ENCODE measurements around the gene GIT2. TPM values are rescaled to one million over a fixed set of nuclear protein-coding genes. Genes with fewer than 3 reads are reported as not detected.
A peak's percentile ranks its signal among the peaks of the same experiment; 100 is the strongest.

Gene GIT2
- total RNA-seq, 1 experiment from 2014 or later: 56.0 TPM

DNA sequence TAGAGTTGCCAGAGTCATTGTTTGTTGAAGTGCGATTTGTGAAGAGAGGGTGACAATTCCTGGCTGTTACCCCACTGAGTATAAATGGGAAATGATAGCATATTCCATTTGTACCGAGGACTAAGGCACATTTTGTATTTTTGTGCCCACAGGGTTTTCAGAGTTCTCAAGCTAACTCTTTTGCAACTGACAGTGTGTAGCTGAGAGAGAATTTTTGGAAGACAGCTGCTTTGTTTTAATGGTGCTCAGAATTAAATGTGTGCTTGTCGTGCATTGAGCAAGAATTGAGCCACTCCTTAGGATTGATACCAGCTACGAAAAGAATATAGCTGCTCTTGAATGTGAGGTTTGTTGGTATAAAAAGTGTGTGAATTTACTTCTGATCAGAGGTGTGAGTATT is 24.8 kb upstream of the GIT2 start:
- Mint-ChIP-seq H3K4me1 (ENCODE audit: low read depth, unreplicated experiment) (no peaks in the 10 kb centered on the region), H3K36me3 (ENCODE audit: insufficient read depth, unreplicated experiment) (peaks cover 8% of the 10 kb centered on the region), H3K27ac (ENCODE audit: unreplicated experiment) (no peak overlapping the region), H3K27me3 (ENCODE audit: unreplicated experiment) (no peaks in the 10 kb centered on the region), H3K9me3 (ENCODE audit: low read depth, unreplicated experiment) (no peaks in the 10 kb centered on the region), H3K4me3 (ENCODE audit: low read depth, unreplicated experiment) (no peak overlapping the region)
- DNase-seq: no peak
- TF ChIP-seq, protein P1, sequence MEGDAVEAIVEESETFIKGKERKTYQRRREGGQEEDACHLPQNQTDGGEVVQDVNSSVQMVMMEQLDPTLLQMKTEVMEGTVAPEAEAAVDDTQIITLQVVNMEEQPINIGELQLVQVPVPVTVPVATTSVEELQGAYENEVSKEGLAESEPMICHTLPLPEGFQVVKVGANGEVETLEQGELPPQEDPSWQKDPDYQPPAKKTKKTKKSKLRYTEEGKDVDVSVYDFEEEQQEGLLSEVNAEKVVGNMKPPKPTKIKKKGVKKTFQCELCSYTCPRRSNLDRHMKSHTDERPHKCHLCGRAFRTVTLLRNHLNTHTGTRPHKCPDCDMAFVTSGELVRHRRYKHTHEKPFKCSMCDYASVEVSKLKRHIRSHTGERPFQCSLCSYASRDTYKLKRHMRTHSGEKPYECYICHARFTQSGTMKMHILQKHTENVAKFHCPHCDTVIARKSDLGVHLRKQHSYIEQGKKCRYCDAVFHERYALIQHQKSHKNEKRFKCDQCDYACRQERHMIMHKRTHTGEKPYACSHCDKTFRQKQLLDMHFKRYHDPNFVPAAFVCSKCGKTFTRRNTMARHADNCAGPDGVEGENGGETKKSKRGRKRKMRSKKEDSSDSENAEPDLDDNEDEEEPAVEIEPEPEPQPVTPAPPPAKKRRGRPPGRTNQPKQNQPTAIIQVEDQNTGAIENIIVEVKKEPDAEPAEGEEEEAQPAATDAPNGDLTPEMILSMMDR (IDR thresholded peaks at IDR 0.05; ENCODE audit: unreplicated experiment): no peak
- intact Hi-C loops (cut with micrococcal nuclease; ENCODE audit: unreplicated experiment): no loop called here
- no TSS peak for BruUV-seq (replicated peaks)
- CTCF ChIA-PET: interaction anchor here (0.7 to 0.8 kb wide), 2 partner anchors 346 to 1099 kb away, joined by 3 to 5 read pairs; no protein-coding TSS in a partner anchor

DNA sequence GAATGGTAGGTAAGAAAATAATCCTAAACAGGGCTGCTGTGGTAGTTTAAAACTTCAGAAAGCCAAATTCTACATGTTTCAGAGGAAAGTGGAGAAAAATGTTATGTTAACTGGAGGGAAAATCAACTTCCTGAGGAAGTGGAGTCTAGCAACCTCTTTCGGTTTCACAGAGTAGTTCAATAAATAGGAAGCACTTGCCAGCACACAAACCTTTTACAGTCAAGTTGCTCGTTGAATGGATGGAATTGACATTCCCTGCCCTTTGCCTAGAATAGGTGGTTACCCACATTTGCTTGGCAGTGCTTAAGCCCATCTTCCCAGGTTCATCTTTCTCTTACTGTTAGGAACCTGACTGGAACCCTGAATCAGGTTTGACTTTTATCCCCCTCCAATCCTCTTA is 19.0 kb upstream of the GIT2 start:
- no peak overlapping the region for H3K4me3 Mint-ChIP-seq (ENCODE audit: low read depth, unreplicated experiment)
- intact Hi-C loops (cut with micrococcal nuclease; ENCODE audit: unreplicated experiment): no loop called here
- no peak for DNase-seq
- no TSS peak for BruUV-seq (replicated peaks)
- H3K36me3 Mint-ChIP-seq (ENCODE audit: insufficient read depth, unreplicated experiment): no peaks in the 10 kb centered on the region
- H3K9me3 Mint-ChIP-seq (ENCODE audit: low read depth, unreplicated experiment): no peaks in the 10 kb centered on the region
- H3K4me1 Mint-ChIP-seq (ENCODE audit: low read depth, unreplicated experiment): peaks cover 8% of the 10 kb centered on the region
- TF ChIP-seq, protein P1 (IDR thresholded peaks at IDR 0.05; ENCODE audit: unreplicated experiment): no peak
- no peaks in the 10 kb centered on the region for H3K27me3 Mint-ChIP-seq (ENCODE audit: unreplicated experiment)
- CTCF ChIA-PET: no interaction called here
- no peak overlapping the region for H3K27ac Mint-ChIP-seq (ENCODE audit: unreplicated experiment)

DNA sequence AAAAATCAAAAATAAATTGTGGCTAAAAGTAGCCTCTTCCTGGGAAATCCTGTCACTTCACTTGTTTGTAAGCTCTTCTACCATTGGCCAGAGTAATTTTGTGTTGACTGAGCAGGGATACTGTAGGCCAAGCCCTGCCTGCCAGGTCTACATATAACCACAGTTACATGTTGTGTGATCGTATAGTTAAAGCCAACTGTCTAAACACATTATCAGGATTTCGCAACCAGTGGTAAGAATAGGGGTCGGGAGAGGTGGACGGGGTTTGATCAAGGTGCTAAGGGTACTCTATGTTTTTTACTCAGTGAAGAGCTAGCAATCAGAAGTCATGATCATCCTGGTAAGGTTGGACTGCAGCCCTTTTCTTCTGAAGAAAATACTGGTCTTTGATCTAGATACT is 16.5 kb upstream of the GIT2 start:
- Mint-ChIP-seq H3K36me3 (ENCODE audit: insufficient read depth, unreplicated experiment) (no peaks in the 10 kb centered on the region), H3K4me3 (ENCODE audit: low read depth, unreplicated experiment) (no peak overlapping the region), H3K4me1 (ENCODE audit: low read depth, unreplicated experiment) (peaks cover 8% of the 10 kb centered on the region), H3K27me3 (ENCODE audit: unreplicated experiment) (no peaks in the 10 kb centered on the region), H3K9me3 (ENCODE audit: low read depth, unreplicated experiment) (no peaks in the 10 kb centered on the region), H3K27ac (ENCODE audit: unreplicated experiment) (no peak overlapping the region)
- BruUV-seq (replicated peaks): no TSS peak
- TF ChIP-seq, protein P1 (IDR thresholded peaks at IDR 0.05; ENCODE audit: unreplicated experiment): no peak
- CTCF ChIA-PET: interaction anchor here (0.6 kb wide), 1 partner anchor 420 kb away, joined by 4 read pairs; no protein-coding TSS in a partner anchor
- intact Hi-C loops (cut with micrococcal nuclease; ENCODE audit: unreplicated experiment): no loop called here
- DNase-seq: no peak

DNA sequence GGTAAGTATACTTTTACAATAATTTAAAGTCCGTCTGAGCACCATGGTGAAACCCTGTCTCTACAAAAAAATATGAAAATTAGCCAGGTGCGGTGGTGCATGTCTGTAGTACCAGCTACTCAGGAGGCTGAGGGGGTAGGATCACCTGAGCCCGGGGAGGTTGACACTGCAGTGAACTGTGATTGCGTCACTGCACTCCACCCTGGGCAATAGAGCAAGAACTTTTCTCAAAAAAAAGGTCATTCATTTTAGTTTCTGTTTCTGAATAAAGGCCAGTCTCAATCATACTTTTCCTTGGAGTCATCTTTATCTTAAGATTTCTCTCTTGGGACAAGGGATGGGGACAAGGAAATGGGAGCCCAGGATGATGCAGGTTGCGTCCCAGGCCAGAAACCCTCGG is 16.0 kb upstream of the GIT2 start:
- CTCF ChIA-PET: interaction anchor here (0.6 kb wide), 1 partner anchor 421 kb away, joined by 4 read pairs; no protein-coding TSS in a partner anchor
- TF ChIP-seq, protein P1 (IDR thresholded peaks at IDR 0.05; ENCODE audit: unreplicated experiment): no peak
- no peaks in the 10 kb centered on the region for H3K36me3 Mint-ChIP-seq (ENCODE audit: insufficient read depth, unreplicated experiment)
- intact Hi-C loops (cut with micrococcal nuclease; ENCODE audit: unreplicated experiment): no loop called here
- no peaks in the 10 kb centered on the region for H3K9me3 Mint-ChIP-seq (ENCODE audit: low read depth, unreplicated experiment)
- no peak overlapping the region for H3K27ac Mint-ChIP-seq (ENCODE audit: unreplicated experiment)
- peak; percentile 34 for DNase-seq
- peaks cover 8% of the 10 kb centered on the region for H3K4me1 Mint-ChIP-seq (ENCODE audit: low read depth, unreplicated experiment)
- BruUV-seq (replicated peaks): no TSS peak
- H3K27me3 Mint-ChIP-seq (ENCODE audit: unreplicated experiment): no peaks in the 10 kb centered on the region
- H3K4me3 Mint-ChIP-seq (ENCODE audit: low read depth, unreplicated experiment): no peak overlapping the region

Measured in Calu3 (cell line).